Measurements from ENCODE around the gene DIAPH2.

DNA sequence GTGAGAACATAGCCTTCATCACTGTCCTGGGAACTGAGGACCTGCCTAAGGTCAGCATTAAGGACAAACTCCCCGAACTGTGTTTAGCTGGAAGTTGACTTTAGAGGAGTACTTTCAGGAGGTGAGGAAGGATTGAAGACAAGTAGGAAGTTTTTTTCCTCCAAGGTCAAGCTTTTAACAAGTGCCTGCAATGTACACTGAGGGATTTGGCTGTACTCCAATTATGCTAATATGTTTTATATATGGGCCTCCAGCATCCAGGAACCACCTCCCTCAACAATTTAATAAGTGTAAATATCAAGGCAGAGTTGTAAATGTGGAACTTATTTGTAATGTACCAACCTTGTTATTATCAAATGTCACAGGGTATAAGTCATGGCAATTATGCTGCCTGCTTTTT, 925.3 kb downstream of the DIAPH2 start:
- TF ChIP-seq CTCF (IDR thresholded peaks at IDR 0.05) (no peak), POLR2A (IDR thresholded peaks at IDR 0.05) (no peak)

Measured in body of pancreas (tissue), 4 donors.